H1 (cell line): Measurements from ENCODE around the gene PDE6D. TPM values are rescaled to one million over a fixed set of nuclear protein-coding genes. Genes with fewer than 3 reads are reported as not detected.

ENCODE experiments used
- CTCF ChIA-PET: fragments of 300-600 bp; sonication (Branson Sonifier 250); formaldehyde crosslinking; loops from one replicate; lab custom pipeline; 2021; ENCODE audit not compliant: partially characterized antibody; lab: Charles Lee
- POLR2A ChIA-PET: fragments of 300-600 bp; sonication (Branson Sonifier 250); formaldehyde crosslinking; loops from one replicate; lab custom pipeline; 2021; ENCODE audit warnings: inconsistent platforms; ENCODE audit not compliant: partially characterized antibody; lab: Charles Lee
- DNase-seq, 2 experiments: peaks; one replicate each; pipeline versions ENCODE4 v3.0.0 to v3.0.0-alpha.2; 2010 to 2022; ENCODE audit warnings: low spot score in 2 of 2, low read depth in 1 of 2, mixed read lengths in 1 of 2
- FAIRE-seq: peaks from 2 replicates; lab custom pipeline; 2011; peaks lifted over from hg19 to GRCh38; lab: Jason Lieb, UNC
- H2AFZ ChIP-seq: 2 replicates; pipeline ENCODE4 v1.8.1; 2012; ENCODE audit warnings: low read length, inconsistent platforms
- H2AK5ac ChIP-seq: 2 replicates; pipeline ENCODE4 v1.6.1; 2013; ENCODE audit warnings: low read depth, low read length
- H2BK120ac ChIP-seq: replicated peaks from 2 replicates; pipeline ENCODE3; 2013; ENCODE audit warnings: low read depth, low read length, inconsistent platforms
- H2BK12ac ChIP-seq: 2 replicates; pipeline ENCODE4 v1.6.1; 2013; ENCODE audit warnings: low read depth, low read length
- H2BK15ac ChIP-seq: 2 replicates; pipeline ENCODE4 v1.6.1; 2013; ENCODE audit warnings: low read length
- H2BK20ac ChIP-seq: 2 replicates; pipeline ENCODE4 v1.6.1; 2013; ENCODE audit warnings: low read length
- H2BK5ac ChIP-seq: 2 replicates; pipeline ENCODE4 v1.6.1; 2013; ENCODE audit warnings: low read depth, low read length
- H3K14ac ChIP-seq: 2 replicates; pipeline ENCODE4 v1.6.1; 2013; ENCODE audit warnings: inconsistent platforms; ENCODE audit not compliant: insufficient read length
- H3K18ac ChIP-seq: 2 replicates; pipeline ENCODE4 v1.6.1; 2013; ENCODE audit warnings: low read length; ENCODE audit errors: extremely low read depth
- H3K23ac ChIP-seq: 2 replicates; pipeline ENCODE4 v1.6.1; 2013; ENCODE audit warnings: inconsistent platforms; ENCODE audit not compliant: insufficient read length
- H3K23me2 ChIP-seq: 2 replicates; pipeline ENCODE4 v1.6.1; 2013; ENCODE audit warnings: low read depth, low read length
- H3K27ac ChIP-seq: 2 replicates; pipeline ENCODE4 v1.6.1; 2011; ENCODE audit warnings: low read depth, low read length, inconsistent platforms
- H3K27me3 ChIP-seq, 4 experiments: replicated peaks in 1 of 4; 1 replicate in 1 of 4; 2 replicates in 3 of 4; pipeline versions ENCODE4 v1.6.1 to v1.8.1; 2011 to 2013; ENCODE audit warnings: low read length in 3 of 4, mild to moderate bottlenecking in 3 of 4, inconsistent platforms in 2 of 4, mixed read lengths in 2 of 4, moderate library complexity in 1 of 4; ENCODE audit not compliant: control insufficient read depth in 3 of 4, insufficient read depth in 3 of 4; ENCODE audit errors: extremely low read depth in 1 of 4
- H3K36me3 ChIP-seq, 4 experiments: 2 replicates each; pipeline versions ENCODE4 v1.6.1 to v1.8.1; 2011 to 2013; ENCODE audit warnings: mild to moderate bottlenecking in 4 of 4, low read length in 3 of 4, moderate library complexity in 2 of 4, control low read depth in 1 of 4, inconsistent platforms in 1 of 4; ENCODE audit not compliant: insufficient read depth in 4 of 4, control insufficient read depth in 2 of 4
- H3K4ac ChIP-seq: replicated peaks from 2 replicates; pipeline ENCODE3; 2013; ENCODE audit warnings: low read length, low read depth, mixed read lengths, inconsistent platforms; ENCODE audit not compliant: insufficient read length
- H3K4me1 ChIP-seq, 4 experiments: replicated peaks in 1 of 4; 1 replicate in 1 of 4; 2 replicates in 3 of 4; pipeline versions ENCODE4 v1.6.1 to v1.8.1; 2011 to 2013; ENCODE audit warnings: low read length in 3 of 4, inconsistent platforms in 2 of 4, mixed read lengths in 1 of 4; ENCODE audit not compliant: insufficient read depth in 4 of 4, control insufficient read depth in 3 of 4
- H3K4me2 ChIP-seq, 2 experiments: 2 replicates each; pipeline versions ENCODE4 v1.6.1 to v1.8.1; 2011 to 2013; ENCODE audit warnings: low read depth in 2 of 2, low read length in 2 of 2, control low read depth in 1 of 2, inconsistent platforms in 1 of 2, mild to moderate bottlenecking in 1 of 2; ENCODE audit not compliant: insufficient read depth in 1 of 2
- H3K4me3 ChIP-seq, 4 experiments: fragments of 200-600, 300-600 bp in 1 of 4; sonication (generic), shearing (Covaris generic), sonication (Bioruptor Twin) in 1 of 4; 2 replicates each; pipeline versions ENCODE4 v1.5.1 to v1.8.1; 2011 to 2016; ENCODE audit warnings: low read length in 4 of 4, low read depth in 3 of 4, control low read depth in 2 of 4, inconsistent platforms in 2 of 4, mild to moderate bottlenecking in 2 of 4, mixed read lengths in 1 of 4, moderate library complexity in 1 of 4; ENCODE audit not compliant: insufficient read depth in 2 of 4; ENCODE audit errors: extremely low read depth in 1 of 4
- H3K56ac ChIP-seq: replicated peaks from 2 replicates; pipeline ENCODE3; 2013; ENCODE audit warnings: low read depth, mild to moderate bottlenecking, mixed read lengths, low read length, inconsistent platforms; ENCODE audit not compliant: insufficient read length
- H3K79me1 ChIP-seq: 2 replicates; pipeline ENCODE4 v1.6.1; 2013; ENCODE audit warnings: low read depth, low read length, control low read depth
- H3K79me2 ChIP-seq, 2 experiments: 2 replicates each; pipeline versions ENCODE4 v1.6.1 to v1.8.1; 2012 to 2013; ENCODE audit warnings: low read length in 2 of 2, mild to moderate bottlenecking in 2 of 2, inconsistent platforms in 1 of 2; ENCODE audit not compliant: insufficient read depth in 2 of 2, control insufficient read depth in 1 of 2
- H3K9ac ChIP-seq, 4 experiments: replicated peaks in 1 of 4; 1 replicate in 1 of 4; 2 replicates in 3 of 4; pipeline versions ENCODE4 v1.6.1 to v1.8.1; 2011 to 2013; ENCODE audit warnings: low read depth in 3 of 4, low read length in 3 of 4, control low read depth in 2 of 4, mild to moderate bottlenecking in 2 of 4, moderate library complexity in 2 of 4, inconsistent platforms in 1 of 4; ENCODE audit errors: extremely low read depth in 1 of 4
- H3K9me3 ChIP-seq, 2 experiments: 2 replicates each; pipeline versions ENCODE4 v1.6.1 to v1.8.1; 2012 to 2013; ENCODE audit warnings: mild to moderate bottlenecking in 2 of 2, moderate library complexity in 2 of 2, control low read depth in 1 of 2, inconsistent platforms in 1 of 2, low read depth in 1 of 2, low read length in 1 of 2, mixed read lengths in 1 of 2; ENCODE audit not compliant: insufficient read depth in 2 of 2
- H4K20me1 ChIP-seq, 2 experiments: replicated peaks in 1 of 2; 2 replicates each; pipeline versions ENCODE3 to v1.8.1; 2011 to 2013; ENCODE audit warnings: inconsistent platforms in 2 of 2, low read length in 2 of 2, mild to moderate bottlenecking in 1 of 2; ENCODE audit not compliant: insufficient read depth in 2 of 2, control insufficient read depth in 1 of 2
- H4K5ac ChIP-seq: 2 replicates; pipeline ENCODE4 v1.6.1; 2013; ENCODE audit warnings: low read length, low read depth, mixed read lengths, inconsistent platforms; ENCODE audit not compliant: insufficient read length
- H4K8ac ChIP-seq: 2 replicates; pipeline ENCODE4 v1.8.0; 2013; ENCODE audit warnings: mild to moderate bottlenecking, moderate library complexity, low read length, inconsistent platforms; ENCODE audit not compliant: insufficient read depth; ENCODE audit errors: extremely low read depth
- H4K91ac ChIP-seq: replicated peaks from 2 replicates; pipeline ENCODE3; 2013; ENCODE audit warnings: low read length, mixed read lengths, inconsistent platforms; ENCODE audit not compliant: insufficient read length
- HDAC6 ChIP-seq: IDR thresholded peaks from one replicate; pipeline ENCODE4 v1.7.1; 2012; ENCODE audit warnings: low read depth, mild to moderate bottlenecking, inconsistent platforms, low read length, moderate library complexity
- NRF1 ChIP-seq: IDR thresholded peaks from 2 replicates; pipeline ENCODE4 v1.6.1; 2011; ENCODE audit warnings: mild to moderate bottlenecking, low read depth, low read length, improper control_type of control experiment
- RAD21 ChIP-seq, 2 experiments: IDR thresholded peaks in 1 of 2; conservative IDR thresholded peaks in 1 of 2; 2 replicates each; pipeline ENCODE4 v1.6.1; 2011; ENCODE audit warnings: low read depth in 2 of 2, low read length in 2 of 2, improper control_type of control experiment in 1 of 2, inconsistent platforms in 1 of 2, mild to moderate bottlenecking in 1 of 2, moderate library complexity in 1 of 2
- RBBP5 ChIP-seq: IDR thresholded peaks from 2 replicates; pipeline ENCODE4 v1.7.1; 2012; ENCODE audit warnings: low read depth, mild to moderate bottlenecking, inconsistent platforms, low read length, moderate library complexity, borderline replicate concordance
- TAF1 ChIP-seq: IDR thresholded peaks from 2 replicates; pipeline ENCODE4 v1.6.1; 2011; ENCODE audit warnings: mild to moderate bottlenecking, low read depth, low read length
- YY1 ChIP-seq: IDR thresholded peaks from 2 replicates; pipeline ENCODE4 v1.6.1; 2011; ENCODE audit warnings: low read depth, mild to moderate bottlenecking, low read length
- ZNF274 ChIP-seq: IDR thresholded peaks from 2 replicates; pipeline ENCODE4 v1.7.0; 2012; ENCODE audit warnings: low read length, borderline replicate concordance; ENCODE audit errors: extremely low read depth
- WGBS, 2 experiments: shearing (Covaris generic) in 1 of 2; methylation state at CpG; one replicate each; pipeline versions ENCODE4 v1.1.6 to v1.1.7; 2013 to 2015; ENCODE audit warnings: low lambda C conversion rate in 2 of 2, mixed read lengths in 2 of 2, inconsistent platforms in 1 of 2, low coverage in 1 of 2, missing lambda C conversion rate in 1 of 2; ENCODE audit not compliant: insufficient replicate concordance in 2 of 2, insufficient coverage in 1 of 2, insufficient read length in 1 of 2; ENCODE audit errors: extremely low coverage in 1 of 2, missing lambda C conversion rate in 1 of 2; 5-methylcytosine and 5-hydroxymethylcytosine counted together
- polyA plus RNA-seq, 7 experiments: library from polyadenylated mRNA; depleted of rRNA in 3 of 7; stranded (reverse) in 5 of 7; unstranded in 2 of 7; fragments of >200 nt in 5 of 7; fragments of 200-250 nt in 2 of 7; gene quantifications; 1 replicate in 5 of 7; 2 replicates in 1 of 7; 4 replicates in 1 of 7; pipeline versions ENCODE4 v1.2.1 to v1.2.3, GENCODE V29; 2011 to 2013; ENCODE audit warnings: missing spikeins in 2 of 7, mixed read lengths in 2 of 7
- total RNA-seq: library from RNA; stranded (reverse); fragmentation: NEBNext Ultra II Directional; extraction: Animal tissue kit (Norgen Biotek cat#: 25700); gene quantifications from 2 replicates; pipeline ENCODE4 v1.2.1, GENCODE V29; 2021

PDE6D gene
- total and polyA plus RNA-seq, 2 of the 8 experiments (the other 6 are each of a cell fraction or from before 2014, with no cell fraction given) = 33.7 to 63.9 TPM

DNA sequence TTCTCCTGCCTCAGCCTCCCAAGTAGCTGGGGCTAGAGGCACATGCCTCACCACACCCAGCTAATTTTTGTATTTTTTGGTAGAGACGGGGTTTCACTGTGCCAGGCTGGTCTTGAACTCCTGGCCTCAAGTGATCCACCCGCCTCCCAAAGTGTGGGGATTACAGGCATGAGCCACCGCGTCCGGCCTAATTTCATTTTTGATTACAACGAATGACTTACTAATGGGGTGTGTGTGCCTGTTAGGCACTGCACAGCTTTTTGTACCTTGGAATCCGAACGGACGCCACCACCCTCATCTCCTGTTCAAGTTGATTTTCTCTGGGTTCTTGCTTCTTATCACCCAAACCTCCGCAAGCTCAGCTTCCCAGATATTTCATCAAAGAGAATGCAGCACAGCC lies 55.6 kb downstream of the PDE6D start:
- CTCF ChIA-PET = interaction anchor here (0.5 to 3.4 kb wide), 16 partner anchors 9 to 898 kb away, joined by 3 to 44 read pairs (median 4); partner anchors contain the start of gene COPS7B
- H3K27ac ChIP-seq = no peak overlapping the region

More for the DNA sequence above, 55.6 kb downstream of the PDE6D start:
- Histone ChIP-seq H3K36me3 (no peaks in the 10 kb centered on the region), H2BK15ac (no peak overlapping the region), H2BK120ac (no peak overlapping the region), H2AFZ (no peak overlapping the region), H3K14ac (no peak overlapping the region), H4K5ac (no peak overlapping the region), H3K4me2 (no peak overlapping the region)
- TF ChIP-seq RBBP5 = no peak
- TF ChIP-seq YY1 = no peak
- no peak for TF ChIP-seq RAD21 (IDR thresholded peaks at IDR 0.05 in 1 of 2, conservative IDR thresholded peaks at IDR 0.05 in 1 of 2; ENCODE audit: low read depth in 2 of 2, low read length in 2 of 2)
- TF ChIP-seq NRF1 = no peak
- no peak for TF ChIP-seq TAF1
- TF ChIP-seq HDAC6 = no peak
- no peak for TF ChIP-seq ZNF274
- TF ChIP-seq, all 59 proteins: peak for 0
- H2AK5ac ChIP-seq = no peak overlapping the region
- no peak overlapping the region for H3K4ac ChIP-seq
- no peak overlapping the region for H3K9ac ChIP-seq
- DNase-seq (no peak), FAIRE-seq (no peak)
- H2BK5ac ChIP-seq = no peak overlapping the region
- 93% methylated on average over 10 of the region's 10 CpGs; no CpG with 5 or more reads in 1 of the 2 experiments for WGBS, 2 experiments
- peaks cover 0 to 2% (median 0%) of the 10 kb centered on the region in 4 experiments; a peak in 2 of 7 replicates for H3K4me1 ChIP-seq
- H3K27me3 ChIP-seq = no peaks in the 10 kb centered on the region
- H4K20me1 ChIP-seq = no peaks in the 10 kb centered on the region
- POLR2A ChIA-PET = interaction anchor here (0.8 to 3.2 kb wide), 9 partner anchors 12 to 121 kb away, joined by 3 to 26 read pairs (median 3); partner anchors contain the start of gene PTMA
- no peaks in the 10 kb centered on the region for H3K79me1 ChIP-seq
- no peak overlapping the region for H3K23ac ChIP-seq
- no peak overlapping the region for H2BK12ac ChIP-seq
- no peak overlapping the region for H3K4me3 ChIP-seq
- H3K56ac ChIP-seq = no peak overlapping the region
- H2BK20ac ChIP-seq = no peak overlapping the region
- no peak overlapping the region for H4K8ac ChIP-seq
- H3K23me2 ChIP-seq = no peaks in the 10 kb centered on the region
- H3K9me3 ChIP-seq = no peaks in the 10 kb centered on the region
- no peak overlapping the region for H3K18ac ChIP-seq
- H4K91ac ChIP-seq = no peak overlapping the region
- no peaks in the 10 kb centered on the region for H3K79me2 ChIP-seq
